ENCODE results near the gene GANAB.

Gene GANAB

DNA sequence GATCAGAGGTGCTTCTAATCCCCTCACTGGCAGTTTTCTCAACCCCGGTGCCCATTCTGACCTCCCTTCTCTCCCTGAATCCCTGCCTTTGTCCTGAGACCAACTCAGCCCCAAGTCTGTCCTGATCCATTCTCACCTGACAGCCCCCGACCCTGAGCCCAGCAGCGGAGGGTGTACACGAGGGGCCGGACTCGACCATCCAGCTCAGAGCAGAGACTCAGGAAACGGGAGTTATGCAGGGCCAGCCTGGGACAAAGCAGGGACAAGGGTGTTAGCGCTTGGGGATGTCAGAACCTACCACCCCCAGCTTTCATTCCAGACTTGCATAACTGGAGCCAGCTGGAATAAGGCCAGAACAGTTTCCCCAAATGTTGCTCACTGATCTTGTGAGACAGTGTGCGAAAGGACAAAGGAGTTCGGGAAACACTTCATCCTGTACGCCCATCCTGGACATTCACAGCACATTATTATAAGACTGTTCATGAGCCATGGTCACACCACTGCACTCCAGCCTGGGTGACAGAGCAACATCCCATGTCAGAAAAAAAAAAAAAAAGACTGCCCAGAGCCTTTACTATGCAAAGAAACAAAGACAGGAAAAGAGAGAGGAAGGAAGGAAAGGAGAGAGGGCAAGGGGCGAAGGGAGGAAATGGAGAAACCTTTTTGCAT is 69.2 kb downstream of the GANAB start:
- no peak for DNase-seq
- no peak overlapping the region for H3K4me3 Mint-ChIP-seq
- CTCF ChIA-PET, result interaction anchor here (1.0 kb wide), 1 partner anchor 16 kb away, joined by 3 read pairs; no protein-coding TSS in a partner anchor
- H3K27ac Mint-ChIP-seq, result peak overlapping the region; percentile 59
- H3K4me1 Mint-ChIP-seq, result peaks cover 32% of the 10 kb centered on the region
- no peaks in the 10 kb centered on the region for H3K9me3 Mint-ChIP-seq
- H3K36me3 Mint-ChIP-seq, result peaks cover 42% of the 10 kb centered on the region
- no peaks in the 10 kb centered on the region for H3K27me3 Mint-ChIP-seq

DNA sequence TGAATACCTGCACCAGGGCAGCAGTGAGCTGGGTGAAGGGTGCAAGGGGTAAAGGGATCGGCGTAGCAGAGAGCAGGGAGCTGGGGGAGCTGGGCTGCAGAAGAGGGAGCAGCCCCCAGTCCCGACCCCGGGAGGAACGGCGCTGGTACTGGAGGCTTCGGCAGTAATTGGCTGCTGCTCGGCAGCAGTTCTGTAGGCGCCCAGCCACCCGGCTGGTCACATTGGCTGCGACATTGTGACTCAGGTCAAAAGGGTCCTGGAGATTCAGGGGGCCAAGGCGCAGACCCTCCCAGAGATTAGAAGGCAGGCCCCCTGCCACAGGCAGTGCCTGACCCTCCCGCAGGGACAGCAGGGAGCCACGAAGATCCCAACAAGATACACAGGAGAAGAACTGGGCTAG is 70.6 kb downstream of the GANAB start:
- DNase-seq, result no peak
- CTCF ChIA-PET, result interaction anchor here (1.2 kb wide), 1 partner anchor 33 kb away, joined by 3 read pairs; no protein-coding TSS in a partner anchor
- Mint-ChIP-seq H3K36me3 (peaks cover 49% of the 10 kb centered on the region), H3K27ac (no peak overlapping the region), H3K4me3 (peak overlapping the region; percentile 86), H3K4me1 (peaks cover 46% of the 10 kb centered on the region), H3K9me3 (no peaks in the 10 kb centered on the region), H3K27me3 (no peaks in the 10 kb centered on the region)

DNA sequence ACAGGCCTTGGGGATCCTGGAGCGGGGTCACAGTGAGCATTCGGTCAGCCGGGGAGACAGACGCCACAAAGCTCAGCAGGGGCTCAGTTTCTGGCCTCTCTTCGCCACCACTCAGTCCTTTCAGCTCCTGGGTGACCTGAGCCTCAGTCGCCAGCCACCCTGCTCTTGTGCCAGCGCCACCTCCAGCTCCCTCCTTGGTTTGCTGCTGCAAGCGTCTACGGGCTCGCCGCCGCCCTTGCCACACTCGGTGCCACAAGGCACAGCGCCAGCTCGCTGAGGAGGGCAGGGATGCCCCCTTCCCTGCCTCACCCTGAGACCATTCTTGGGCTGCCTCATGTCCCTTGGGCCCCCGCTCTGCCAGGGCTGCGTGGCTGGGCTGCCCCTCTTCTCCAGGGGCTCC is 71.3 kb downstream of the GANAB start:
- H3K36me3 Mint-ChIP-seq, result peaks cover 51% of the 10 kb centered on the region

More for the DNA sequence above, 71.3 kb downstream of the GANAB start:
- H3K4me3 Mint-ChIP-seq, result peak overlapping the region; percentile 86
- DNase-seq, result no peak
- H3K27me3 Mint-ChIP-seq, result no peaks in the 10 kb centered on the region
- peaks cover 49% of the 10 kb centered on the region for H3K4me1 Mint-ChIP-seq
- CTCF ChIA-PET, result interaction anchor here (1.2 to 1.9 kb wide), 3 partner anchors 17 to 106 kb away, joined by 3 to 9 read pairs (median 4); partner anchors contain the start of gene TUT1
- no peaks in the 10 kb centered on the region for H3K9me3 Mint-ChIP-seq
- H3K27ac Mint-ChIP-seq, result no peak overlapping the region

Data from activated naive CD4-positive, alpha-beta T cell treated with anti-CD3 and anti-CD28 coated beads, Interleukin-2, amount 10 ng/mL, durations not matched to agents 7 days and 5 days (primary cell).